Measurements from ENCODE around the gene WDR17.

GRCh38 chr4:176209535-176209934 lies 143.9 kb downstream of the WDR17 start:
- no peak for TF ChIP-seq CTCF (conservative IDR thresholded peaks at IDR 0.05 in 1 of 2, IDR thresholded peaks at IDR 0.05 in 1 of 2; ENCODE audit: low read depth in 1 of 2, low read length in 2 of 2)
- no peak for TF ChIP-seq EZH2 (IDR thresholded peaks at IDR 0.05; ENCODE audit: low read length, missing control alignments)
